Esophagus squamous epithelium (tissue), 4 donors: ENCODE data around the gene GALNT10.

Experiments
- CTCF ChIP-seq, 6 experiments: fragments of 450-650 bp in 4 of 6; fragments of 200-600 bp in 2 of 6; sonication (generic) in 2 of 6; IDR thresholded peaks; one replicate each; pipeline ENCODE4 v1.5.1; 2016 to 2019; ENCODE audit warnings: antibody characterized with exemption in 6 of 6, mild to moderate bottlenecking in 4 of 6, moderate library complexity in 4 of 6
- POLR2A ChIP-seq, 4 donors: fragments of 450-650 bp; IDR thresholded peaks; one replicate each; pipeline ENCODE4 v1.6.1; 2017; ENCODE audit warnings: antibody characterized with exemption in 4 of 4, mild to moderate bottlenecking in 4 of 4, moderate library complexity in 3 of 4

GRCh38 chr5:154209591-154210081, 19.1 kb downstream of the GALNT10 start:
- TF ChIP-seq CTCF (IDR thresholded peaks at IDR 0.05), result no peak
- no peak for TF ChIP-seq POLR2A (IDR thresholded peaks at IDR 0.05)
